ENCODE results near the gene TSPAN18.

The TSPAN18 gene

DNA sequence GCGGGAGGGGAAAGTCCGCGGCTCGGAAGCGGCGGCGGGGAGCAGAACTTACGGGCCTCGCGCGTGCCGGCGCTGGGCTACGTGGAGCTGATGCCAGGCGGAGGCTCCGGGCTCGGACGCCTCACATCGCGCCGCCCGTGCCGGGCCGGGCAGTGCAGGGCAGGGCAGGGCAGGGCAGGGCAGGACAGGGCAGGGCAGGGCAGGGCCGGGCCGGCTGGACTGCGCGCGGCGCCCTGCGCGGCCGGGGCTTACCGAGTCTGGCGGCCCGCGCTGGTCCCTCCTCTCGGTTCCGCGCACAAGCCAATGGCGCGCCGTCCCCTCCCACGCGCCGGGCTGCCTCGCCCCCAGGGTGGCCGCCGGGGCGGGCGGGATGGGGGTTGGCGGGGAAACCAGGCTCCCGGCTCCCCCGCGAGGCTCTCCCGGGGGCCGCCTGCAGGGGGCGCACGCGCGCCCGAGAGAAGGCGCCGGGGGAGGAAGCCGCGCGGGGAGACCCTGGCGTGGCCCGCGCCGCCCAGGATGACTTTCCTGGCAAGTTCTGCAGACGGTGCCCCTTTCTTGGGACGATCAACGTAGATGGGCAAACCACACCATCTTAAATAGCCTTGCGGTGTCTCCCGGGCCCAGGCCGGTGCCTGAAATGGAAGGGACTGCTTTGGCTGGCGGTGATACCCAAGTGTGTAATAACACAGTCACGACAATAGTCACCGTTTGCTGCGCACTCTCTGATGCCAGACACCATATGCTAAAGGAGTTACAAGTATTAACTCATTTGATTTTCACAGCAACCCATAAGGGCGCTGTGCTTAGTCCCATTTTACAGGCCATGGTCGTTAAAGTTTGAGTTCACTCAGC lies 224.1 kb downstream of the TSPAN18 start, which contains the start of gene TP53I11:
Gene TP53I11 (minus strand): TSS at position 259 of the 852 bp plus-strand sequence. CDS start 12,548 bp downstream, outside the sequence.
- peaks cover 65% of the 10 kb centered on the region for H3K4me1 Mint-ChIP-seq
- H3K36me3 Mint-ChIP-seq, result peaks cover 6% of the 10 kb centered on the region
- peak within 1 kb of the TSS; percentile 94 for H3K4me3 Mint-ChIP-seq
- peak; percentile 87 for ATAC-seq
- H3K9me3 Mint-ChIP-seq, result no peaks in the 10 kb centered on the region
- peak within 1 kb of the TSS; percentile 86 for H3K27ac Mint-ChIP-seq
- no peaks in the 10 kb centered on the region for H3K27me3 Mint-ChIP-seq

DNA sequence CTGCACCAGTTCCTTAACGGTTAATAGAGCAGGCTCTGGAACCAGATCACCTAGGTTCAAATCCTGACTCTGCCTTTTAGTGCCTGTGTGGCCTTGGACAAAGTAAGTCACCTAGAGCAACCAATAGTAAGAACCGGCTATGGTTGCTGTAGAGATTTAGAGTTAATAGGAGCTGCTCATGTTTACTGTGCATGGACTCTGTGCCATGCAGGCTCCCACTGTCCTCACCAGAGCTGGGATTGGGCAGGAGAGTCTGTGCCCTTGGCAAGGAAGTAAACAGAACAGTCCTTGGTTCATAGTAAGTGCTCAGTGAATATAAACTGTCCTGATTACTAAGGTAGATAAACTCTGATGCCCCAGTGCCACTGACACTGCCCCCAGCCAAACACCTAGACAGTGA lies 225.3 kb downstream of the TSPAN18 start:
- Mint-ChIP-seq H3K36me3 (no peaks in the 10 kb centered on the region), H3K4me1 (peaks cover 53% of the 10 kb centered on the region), H3K4me3 (no peak overlapping the region), H3K27me3 (no peaks in the 10 kb centered on the region), H3K27ac (peak overlapping the region; percentile 44), H3K9me3 (no peaks in the 10 kb centered on the region)
- ATAC-seq, result no peak

DNA sequence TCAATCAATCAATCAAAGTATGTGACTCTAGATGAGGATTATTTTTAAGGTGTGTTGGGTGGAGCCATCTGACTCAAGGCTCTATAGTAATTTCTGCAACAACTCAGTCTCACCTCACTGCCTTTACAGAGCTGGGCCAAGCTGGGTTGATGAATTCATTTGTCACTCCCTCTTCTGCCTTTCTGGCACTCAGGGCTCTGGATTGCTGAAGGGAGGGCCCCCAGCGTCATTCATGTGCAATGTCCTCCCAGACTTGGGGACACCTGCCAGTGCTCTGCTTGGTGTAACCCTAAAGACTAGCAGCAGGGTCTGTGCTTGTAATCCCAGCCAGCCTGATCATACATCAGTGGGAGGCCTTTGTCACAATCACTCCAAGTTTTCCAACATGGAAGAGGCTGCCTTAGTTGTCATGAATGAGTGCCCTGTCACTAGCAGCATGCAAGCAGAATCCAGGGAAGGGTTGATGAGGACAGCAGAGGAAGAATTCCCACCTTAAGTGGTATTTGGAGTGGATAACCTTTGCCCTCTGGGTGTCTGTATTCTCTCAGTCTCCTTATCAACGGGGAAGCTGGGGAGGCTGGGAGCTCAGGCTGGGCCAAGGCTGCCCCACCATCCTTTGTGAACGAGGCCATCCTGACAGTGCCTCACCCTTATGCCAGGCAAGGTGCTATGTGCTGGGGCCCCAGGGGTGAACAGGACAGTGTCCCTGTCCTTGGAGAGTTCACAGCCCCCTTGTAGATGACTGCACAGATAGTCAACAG lies 225.9 kb downstream of the TSPAN18 start:
- H3K36me3 Mint-ChIP-seq, result no peaks in the 10 kb centered on the region
- ATAC-seq, result no peak
- no peaks in the 10 kb centered on the region for H3K9me3 Mint-ChIP-seq
- no peaks in the 10 kb centered on the region for H3K27me3 Mint-ChIP-seq
- peaks cover 47% of the 10 kb centered on the region for H3K4me1 Mint-ChIP-seq
- H3K27ac Mint-ChIP-seq, result no peak overlapping the region
- no peak overlapping the region for H3K4me3 Mint-ChIP-seq

DNA sequence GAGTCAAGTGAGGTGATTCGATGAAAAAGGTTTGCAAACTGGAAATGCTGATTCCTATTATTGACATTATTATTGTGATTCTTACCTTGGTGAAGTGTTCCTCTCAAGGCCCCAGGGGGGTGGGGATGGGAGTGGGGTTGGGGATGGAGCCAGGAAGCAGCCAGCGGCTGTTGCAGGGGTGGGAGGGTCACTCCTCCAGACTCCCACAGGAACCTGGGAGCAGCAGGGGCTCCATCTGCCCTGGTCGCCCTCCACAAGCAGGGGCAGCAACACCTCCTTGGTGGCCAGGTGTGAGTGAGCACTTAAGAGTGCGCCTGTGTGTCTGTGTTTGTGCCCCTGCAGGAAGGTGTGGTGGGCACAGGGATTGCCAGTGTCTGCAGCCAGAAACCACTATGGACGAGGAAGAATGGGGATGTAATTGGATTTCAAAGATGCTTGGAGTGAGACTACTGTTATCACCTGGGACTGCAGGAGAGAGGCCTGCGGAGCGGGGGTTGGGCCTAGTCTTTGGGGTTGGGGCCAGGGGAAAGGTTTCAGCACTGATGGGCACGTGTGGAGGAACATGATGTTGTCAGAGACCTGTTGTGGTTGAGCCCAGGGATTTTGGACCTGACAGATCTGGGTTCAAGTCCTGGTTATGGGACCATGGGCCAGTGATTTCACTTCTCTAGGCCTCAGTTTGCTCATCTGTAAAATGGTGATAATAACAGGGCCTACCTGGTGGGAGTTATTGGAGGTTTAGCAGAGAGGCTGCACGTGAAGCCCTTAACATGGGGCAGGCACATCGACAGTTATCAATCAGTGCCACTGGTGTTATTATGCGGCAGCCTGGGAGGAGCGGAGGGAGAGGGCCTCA lies 227.5 kb downstream of the TSPAN18 start:
- Mint-ChIP-seq H3K4me1 (peaks cover 32% of the 10 kb centered on the region), H3K27ac (peak overlapping the region; percentile 35), H3K36me3 (no peaks in the 10 kb centered on the region), H3K9me3 (no peaks in the 10 kb centered on the region), H3K27me3 (no peaks in the 10 kb centered on the region), H3K4me3 (no peak overlapping the region)
- no peak for ATAC-seq

DNA sequence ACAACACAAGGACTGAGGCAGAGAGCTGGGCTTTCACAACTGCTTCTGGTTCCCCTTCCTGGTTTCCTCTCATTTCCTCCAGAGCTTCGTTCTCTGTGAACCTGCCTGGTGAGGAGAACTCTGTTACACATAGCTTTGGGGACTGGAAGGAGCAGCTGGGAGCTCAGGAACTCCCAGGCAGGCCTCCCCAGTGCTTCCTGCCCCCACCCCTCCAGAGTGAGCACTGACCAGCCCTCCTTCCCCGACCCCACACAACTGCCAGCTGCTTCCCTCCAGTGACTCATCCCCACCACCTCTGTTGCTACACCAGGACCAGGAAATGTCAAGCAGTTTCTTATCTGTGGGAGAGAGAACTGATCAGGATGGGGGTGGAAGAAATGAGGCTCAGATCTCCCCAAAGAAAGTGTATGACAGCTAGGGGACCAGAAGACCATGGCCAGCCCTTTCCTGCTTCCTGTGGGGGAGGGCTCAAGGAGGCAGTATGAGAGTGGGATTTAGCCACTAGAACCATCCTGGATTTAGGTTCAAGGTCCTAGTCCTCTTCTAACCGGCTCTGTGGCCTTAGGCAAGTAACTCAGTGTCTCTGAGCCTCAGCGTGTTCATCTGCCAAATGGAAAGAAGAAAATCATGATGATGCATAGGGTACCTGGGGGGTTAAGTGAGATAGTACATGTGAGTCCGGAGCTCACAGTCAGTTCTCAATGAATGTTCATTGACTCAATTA lies 228.4 kb downstream of the TSPAN18 start:
- Mint-ChIP-seq H3K4me1 (peaks cover 32% of the 10 kb centered on the region), H3K9me3 (no peaks in the 10 kb centered on the region)
- no peak for ATAC-seq

DNA sequence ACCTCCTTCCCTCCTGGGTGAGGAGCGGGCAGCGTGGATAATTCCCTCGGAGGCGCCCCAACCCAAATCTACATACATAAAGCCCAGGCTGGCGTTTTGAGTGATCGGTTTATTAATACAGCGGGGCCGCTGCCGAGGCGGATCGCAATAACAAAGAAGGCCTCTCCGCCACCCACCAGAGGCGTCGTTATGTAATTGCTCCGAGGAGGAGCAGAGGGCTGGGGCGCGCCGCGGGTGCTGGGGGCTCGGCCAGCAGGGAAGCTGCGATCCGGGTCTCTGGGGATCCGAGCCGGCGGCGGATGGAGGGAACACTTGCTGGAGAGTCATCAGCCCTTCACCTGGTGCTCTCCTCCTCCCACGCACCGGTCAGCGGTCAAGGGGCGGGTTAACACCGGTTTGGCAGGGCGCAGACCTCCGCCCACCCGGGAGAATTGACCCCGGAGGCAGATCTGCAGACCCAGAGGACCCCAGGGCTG lies 230.3 kb downstream of the TSPAN18 start:
- H3K4me3 Mint-ChIP-seq, result no peak overlapping the region
- no peak overlapping the region for H3K27ac Mint-ChIP-seq
- H3K36me3 Mint-ChIP-seq, result no peaks in the 10 kb centered on the region
- H3K27me3 Mint-ChIP-seq, result no peaks in the 10 kb centered on the region
- H3K9me3 Mint-ChIP-seq, result no peaks in the 10 kb centered on the region
- peaks cover 25% of the 10 kb centered on the region for H3K4me1 Mint-ChIP-seq
- no peak for ATAC-seq

More for the DNA sequence above, 228.4 kb downstream of the TSPAN18 start:
- no peaks in the 10 kb centered on the region for H3K36me3 Mint-ChIP-seq
- peak overlapping the region; percentile 35 for H3K27ac Mint-ChIP-seq
- no peaks in the 10 kb centered on the region for H3K27me3 Mint-ChIP-seq
- no peak overlapping the region for H3K4me3 Mint-ChIP-seq

DNA sequence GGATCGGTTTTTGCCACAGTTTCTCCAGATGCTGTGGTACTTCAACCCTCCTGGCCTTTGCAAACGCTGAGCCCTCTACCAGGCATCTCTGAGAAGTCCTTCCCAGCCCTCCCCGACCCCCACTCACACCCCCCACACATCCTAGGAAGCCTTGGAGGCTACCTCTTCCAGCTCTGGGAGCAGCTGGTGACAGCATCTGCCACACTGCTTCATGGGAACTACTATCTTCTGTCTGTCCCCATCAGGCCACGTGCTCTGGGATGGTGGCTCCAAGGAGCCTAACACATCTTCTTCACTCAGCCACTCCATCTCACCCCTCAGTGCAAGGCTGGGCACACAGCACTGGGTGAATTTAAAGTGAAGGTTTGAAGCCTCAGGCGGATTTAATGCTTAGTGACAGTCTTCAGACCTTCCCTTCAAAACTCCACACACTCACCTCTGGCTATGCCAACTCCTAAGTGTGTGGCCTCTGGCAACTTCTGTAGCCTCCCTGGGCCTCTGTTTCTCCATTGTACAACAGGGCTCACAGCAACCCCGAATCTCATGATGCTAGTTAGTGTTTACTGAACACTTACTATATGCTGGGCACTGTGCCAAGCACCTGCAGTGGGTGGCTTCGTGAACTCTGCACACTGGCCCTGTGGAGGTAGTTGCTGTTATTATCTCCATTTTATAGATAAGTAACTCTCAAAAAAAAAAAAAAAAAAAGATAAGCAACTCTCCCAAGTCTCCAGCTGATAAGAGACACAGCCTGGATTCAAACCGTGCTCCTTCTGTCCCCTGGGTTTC lies 231.2 kb downstream of the TSPAN18 start:
- H3K27me3 Mint-ChIP-seq, result no peaks in the 10 kb centered on the region
- no peak overlapping the region for H3K4me3 Mint-ChIP-seq
- no peaks in the 10 kb centered on the region for H3K9me3 Mint-ChIP-seq
- no peaks in the 10 kb centered on the region for H3K36me3 Mint-ChIP-seq
- H3K4me1 Mint-ChIP-seq, result peaks cover 20% of the 10 kb centered on the region
- ATAC-seq, result no peak
- H3K27ac Mint-ChIP-seq, result no peak overlapping the region

DNA sequence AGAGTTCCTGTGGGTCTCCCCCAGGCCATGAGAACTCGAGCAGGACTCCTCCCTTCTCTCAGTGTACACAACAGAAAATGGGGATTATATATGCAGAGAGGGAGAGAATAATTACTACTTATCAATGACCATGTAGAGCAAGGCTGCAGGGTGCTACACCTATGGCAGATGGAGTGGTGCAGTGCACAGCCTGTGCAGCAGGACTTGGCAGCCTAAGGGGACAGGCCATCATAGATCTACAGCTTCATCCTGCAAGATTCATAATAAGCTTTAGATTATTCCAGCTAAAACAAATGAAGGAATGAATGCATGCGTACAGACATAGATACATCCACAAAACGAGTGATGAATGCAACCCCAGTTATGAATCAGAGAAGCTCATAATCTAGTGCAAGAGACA lies 232.3 kb downstream of the TSPAN18 start:
- Mint-ChIP-seq H3K36me3 (no peaks in the 10 kb centered on the region), H3K27ac (no peak overlapping the region), H3K9me3 (no peaks in the 10 kb centered on the region), H3K27me3 (no peaks in the 10 kb centered on the region), H3K4me1 (peaks cover 20% of the 10 kb centered on the region), H3K4me3 (no peak overlapping the region)
- no peak for ATAC-seq

DNA sequence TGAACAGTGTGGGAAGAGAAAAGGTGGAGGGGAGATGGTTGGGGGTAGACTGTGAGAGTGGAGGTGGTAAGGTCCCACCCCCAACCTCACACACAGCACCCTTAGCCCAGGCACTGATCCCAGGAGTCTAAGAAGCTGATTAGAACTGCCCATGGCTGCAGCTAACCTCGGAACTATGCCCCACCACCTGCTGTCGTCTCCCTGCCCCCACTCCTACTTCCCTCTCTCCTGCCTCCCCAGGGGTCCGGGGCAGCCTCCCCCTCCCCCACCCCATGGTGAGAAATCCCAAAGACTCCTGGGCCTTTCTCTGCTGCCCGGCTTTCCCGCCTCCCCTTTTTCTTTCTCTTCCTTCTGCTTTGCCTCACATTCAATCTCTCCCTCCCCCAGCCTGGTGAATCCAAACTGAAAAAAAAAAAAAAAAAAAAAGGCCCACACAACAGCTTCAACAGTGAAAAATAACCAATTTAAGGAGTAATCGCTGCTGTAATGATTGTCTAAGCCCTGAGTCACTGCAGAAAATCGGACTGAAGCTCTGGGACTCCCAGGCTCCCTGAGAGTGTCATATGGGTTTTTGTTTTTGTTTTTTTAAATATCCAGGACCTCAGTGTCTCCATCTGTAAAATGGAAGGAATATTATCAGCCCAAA lies 233.6 kb downstream of the TSPAN18 start:
- peak overlapping the region; percentile 6 for H3K27ac Mint-ChIP-seq
- H3K36me3 Mint-ChIP-seq, result no peaks in the 10 kb centered on the region
- no peak for ATAC-seq
- no peaks in the 10 kb centered on the region for H3K27me3 Mint-ChIP-seq
- no peak overlapping the region for H3K4me3 Mint-ChIP-seq
- peaks cover 13% of the 10 kb centered on the region for H3K4me1 Mint-ChIP-seq
- H3K9me3 Mint-ChIP-seq, result no peaks in the 10 kb centered on the region

DNA sequence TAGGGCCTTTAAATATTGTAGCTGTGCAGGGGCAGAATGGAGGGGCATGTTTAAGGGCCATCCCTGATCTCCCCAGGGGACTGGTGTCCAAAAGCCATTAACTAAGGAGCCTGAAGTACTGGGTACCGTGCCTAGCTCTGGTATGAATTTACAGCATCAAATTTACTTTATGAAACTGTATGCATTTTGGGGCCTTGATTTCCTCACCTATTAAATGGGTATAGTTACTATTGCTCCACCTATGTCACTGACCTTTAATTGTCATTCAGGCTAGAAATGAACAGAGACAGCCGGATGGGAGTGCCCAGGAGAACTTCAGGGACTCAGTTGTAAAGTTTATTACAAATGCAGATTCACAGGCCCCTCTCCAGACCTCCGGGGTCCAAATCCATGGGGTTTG lies 235.7 kb downstream of the TSPAN18 start:
- Mint-ChIP-seq H3K4me3 (no peak overlapping the region), H3K4me1 (peaks cover 7% of the 10 kb centered on the region), H3K36me3 (no peaks in the 10 kb centered on the region), H3K9me3 (no peaks in the 10 kb centered on the region), H3K27me3 (no peaks in the 10 kb centered on the region), H3K27ac (no peak overlapping the region)
- ATAC-seq, result no peak

DNA sequence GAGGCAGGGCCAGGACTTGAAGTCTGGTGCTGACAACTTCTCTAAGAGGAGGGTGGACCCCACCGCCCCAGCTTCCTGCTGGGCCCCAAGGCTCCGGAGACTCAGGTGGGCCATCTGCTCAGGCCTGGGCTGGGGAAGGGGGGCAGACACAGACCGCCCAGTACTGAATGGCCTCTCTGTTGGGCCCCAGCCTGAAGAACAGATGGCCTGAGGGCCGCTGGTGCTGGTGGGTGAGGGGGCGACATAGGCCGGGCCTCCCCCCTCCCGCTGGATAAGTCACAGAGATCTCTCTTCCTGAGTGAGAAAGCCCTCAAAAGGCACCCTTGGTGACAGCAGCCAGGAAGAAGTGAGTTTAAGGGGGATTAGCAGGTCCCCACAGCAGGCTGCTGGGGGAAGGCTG lies 236.4 kb downstream of the TSPAN18 start:
- Mint-ChIP-seq H3K9me3 (no peaks in the 10 kb centered on the region), H3K36me3 (no peaks in the 10 kb centered on the region), H3K4me1 (peaks cover 7% of the 10 kb centered on the region), H3K4me3 (no peak overlapping the region), H3K27ac (no peak overlapping the region), H3K27me3 (no peaks in the 10 kb centered on the region)
- ATAC-seq, result no peak

DNA sequence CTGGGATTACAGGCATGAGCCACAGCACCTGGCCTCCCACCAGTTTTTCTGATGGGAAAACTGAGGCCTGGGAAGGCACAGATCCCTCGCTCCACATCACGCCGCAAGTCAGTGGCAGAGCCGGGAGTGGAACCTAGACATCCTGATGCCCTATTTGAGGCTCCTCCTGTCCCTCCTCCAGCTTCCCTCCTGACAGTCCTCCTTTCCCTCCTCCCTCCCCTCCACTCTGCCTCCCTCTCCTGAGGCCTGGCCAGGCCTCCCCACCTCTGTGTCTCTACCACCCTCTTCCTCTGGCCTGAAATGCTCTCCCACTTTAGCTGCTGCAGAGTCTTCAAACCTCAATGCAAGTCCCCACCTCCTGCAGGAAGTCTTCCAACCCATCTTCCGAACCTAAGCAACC lies 237.2 kb downstream of the TSPAN18 start:
- H3K27ac Mint-ChIP-seq, result peak overlapping the region; percentile 59
- H3K27me3 Mint-ChIP-seq, result no peaks in the 10 kb centered on the region
- peaks cover 7% of the 10 kb centered on the region for H3K4me1 Mint-ChIP-seq
- no peak overlapping the region for H3K4me3 Mint-ChIP-seq
- no peaks in the 10 kb centered on the region for H3K36me3 Mint-ChIP-seq
- ATAC-seq, result no peak
- H3K9me3 Mint-ChIP-seq, result no peaks in the 10 kb centered on the region

DNA sequence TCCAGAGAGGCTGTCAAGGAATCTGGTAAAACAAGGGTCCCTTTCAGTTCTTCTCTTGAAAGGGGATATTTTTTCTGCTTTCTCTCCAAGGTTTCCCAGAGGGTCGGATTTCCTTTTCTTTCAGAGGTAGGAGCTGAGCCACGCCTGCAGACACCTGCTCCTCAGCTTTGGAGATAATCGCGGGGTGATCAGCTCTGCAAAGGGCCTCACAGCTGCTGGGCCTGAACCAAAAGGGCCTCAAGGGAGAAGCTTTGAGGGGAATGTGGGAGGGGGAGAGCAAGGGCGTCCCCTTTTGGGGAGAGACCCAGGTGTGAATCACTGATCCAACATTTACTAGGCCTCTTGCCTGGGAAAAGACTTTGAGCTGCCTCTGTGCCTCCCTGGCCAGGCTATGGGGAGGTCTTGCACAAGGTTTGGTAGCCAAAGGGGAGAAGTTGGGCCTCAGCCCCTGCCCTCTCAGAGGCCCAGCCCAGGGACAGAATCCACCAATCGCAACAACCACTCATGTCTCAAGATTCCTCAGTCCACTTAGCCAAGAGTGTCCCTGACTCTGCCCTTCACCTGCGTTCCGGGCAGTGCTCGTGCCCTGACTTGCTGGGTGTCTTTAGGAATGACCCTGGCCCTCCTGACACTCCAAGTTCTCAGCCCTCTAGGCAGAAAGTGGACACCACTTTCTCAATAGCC lies 237.9 kb downstream of the TSPAN18 start:
- Mint-ChIP-seq H3K36me3 (no peaks in the 10 kb centered on the region), H3K4me3 (no peak overlapping the region), H3K4me1 (peaks cover 7% of the 10 kb centered on the region), H3K27me3 (no peaks in the 10 kb centered on the region), H3K27ac (peak overlapping the region; percentile 59), H3K9me3 (no peaks in the 10 kb centered on the region)
- no peak for ATAC-seq

All from stimulated activated memory B cell treated with anti-CD40 and anti-IgM and Interleukin-4, amounts not matched to agents 10 μg/mL and 1 μg/mL and 100 μg/mL, for 72 hours (primary cell).